A549 (cell line): ENCODE measurements around the gene GSTO1. TPM values are rescaled to one million over a fixed set of nuclear protein-coding genes. Genes with fewer than 3 reads are reported as not detected.

ENCODE experiments used
- ATAC-seq, 2 experiments: fragments of 200-7000 bp in 1 of 2; fragments of >200 bp in 1 of 2; cut with Nextera tagmentation in 1 of 2; cut with Tn5 transposase in 1 of 2; 3 replicates each; pipeline versions ENCODE4 v1.8.0 to v1.9.1; 2018 to 2020; ENCODE audit warnings: mild to moderate bottlenecking in 1 of 2, moderate library complexity in 1 of 2
- CTCF ChIA-PET: fragments of 300-600 bp; sonication (Branson Sonifier 250); formaldehyde crosslinking; extraction: SDS; loops from one replicate; lab custom pipeline; 2021; ENCODE audit warnings: antibody characterized with exemption, inconsistent platforms; lab: Yijun Ruan, JAX
- POLR2A ChIA-PET: fragments of 350-600 bp; formaldehyde crosslinking; extraction: SDS; loops from one replicate; lab custom pipeline; 2021; ENCODE audit warnings: antibody characterized with exemption, inconsistent platforms; lab: Yijun Ruan, JAX
- DNase-seq, 2 experiments: peaks; one replicate each; pipeline versions ENCODE4 v3.0.0 to v3.0.0-alpha.2; 2011 to 2016; ENCODE audit warnings: low read depth in 1 of 2, low spot score in 1 of 2
- FAIRE-seq: peaks from 2 replicates; lab custom pipeline; 2011; peaks lifted over from hg19 to GRCh38; lab: Jason Lieb, UNC
- H3K27ac ChIP-seq, 2 experiments: fragments of >200 bp; sonication (Bioruptor Twin); formaldehyde crosslinking; 3 replicates each; pipeline ENCODE4 v1.5.1; 2016 to 2017
- H3K4me1 ChIP-seq: fragments of >200 bp; sonication (Bioruptor Twin); formaldehyde crosslinking; 3 replicates; pipeline ENCODE4 v1.6.1; 2016
- H3K4me2 ChIP-seq: fragments of >200 bp; sonication (Bioruptor Twin); formaldehyde crosslinking; 3 replicates; pipeline ENCODE4 v1.6.1; 2016
- H3K4me3 ChIP-seq: fragments of >200 bp; sonication (Bioruptor Twin); formaldehyde crosslinking; 3 replicates; pipeline ENCODE4 v1.5.1; 2016
- H3K9me3 ChIP-seq: fragments of >200 bp; sonication (Bioruptor Twin); formaldehyde crosslinking; 3 replicates; pipeline ENCODE4 v1.6.1; 2016
- ATOH8 ChIP-seq: fragments of 250-450 bp; sonication (Bioruptor Pico); IDR thresholded peaks from 2 replicates; pipeline ENCODE4 v1.5.0; 2020; ENCODE audit warnings: low read depth, mild to moderate bottlenecking, moderate library complexity
- BHLHE40 ChIP-seq: IDR thresholded peaks from 2 replicates; pipeline ENCODE4 v1.6.1; 2012; ENCODE audit warnings: low read depth, low read length, inconsistent platforms
- CBX2 ChIP-seq: fragments of 200-600 bp; sonication (generic); IDR thresholded peaks from 2 replicates; pipeline ENCODE4 v1.6.1; 2016; ENCODE audit warnings: low read depth, mild to moderate bottlenecking, borderline replicate concordance
- CBX8 ChIP-seq: fragments of 200-600 bp; sonication (generic); IDR thresholded peaks from 2 replicates; pipeline ENCODE4 v1.6.1; 2016
- CHD4 ChIP-seq: fragments of 200-600 bp; sonication (generic); IDR thresholded peaks from 2 replicates; pipeline ENCODE4 v1.6.1; 2016; ENCODE audit warnings: antibody characterized with exemption, mild to moderate bottlenecking, borderline replicate concordance
- EHMT2 ChIP-seq: fragments of 200-600 bp; sonication (generic); IDR thresholded peaks from 2 replicates; pipeline ENCODE4 v1.6.1; 2016; ENCODE audit warnings: antibody characterized with exemption, low read depth, mild to moderate bottlenecking, moderate library complexity
- ELK1 ChIP-seq: fragments of 150-350 bp; IDR thresholded peaks from 2 replicates; pipeline ENCODE4 v1.6.1; 2014; ENCODE audit warnings: low read depth, mild to moderate bottlenecking, low read length
- EP300 ChIP-seq, 2 experiments: fragments of >200 bp; sonication (Bioruptor Twin); formaldehyde crosslinking; IDR thresholded peaks; 2 replicates in 1 of 2; 3 replicates in 1 of 2; pipeline ENCODE4 v1.6.1; 2016 to 2017
- FOXS1 ChIP-seq: fragments of 250-450 bp; sonication (Bioruptor Pico); IDR thresholded peaks from 2 replicates; pipeline ENCODE4 v1.5.0; 2020; ENCODE audit warnings: mild to moderate bottlenecking, moderate library complexity
- GATA3 ChIP-seq: IDR thresholded peaks from 2 replicates; pipeline ENCODE4 v1.6.1; 2012; ENCODE audit warnings: borderline replicate concordance
- HMGXB4 ChIP-seq: fragments of 250-450 bp; sonication (Bioruptor Pico); IDR thresholded peaks from 2 replicates; pipeline ENCODE4 v1.5.0; 2021; ENCODE audit warnings: mild to moderate bottlenecking, moderate library complexity, borderline replicate concordance
- HOXB13 ChIP-seq: fragments of 250-450 bp; sonication (Bioruptor Pico); IDR thresholded peaks from 2 replicates; pipeline ENCODE4 v1.5.0; 2020; ENCODE audit warnings: low read depth, mild to moderate bottlenecking, moderate library complexity
- MAX ChIP-seq: IDR thresholded peaks from 2 replicates; pipeline ENCODE4 v1.6.1; 2012
- MAZ ChIP-seq: fragments of 150-350 bp; IDR thresholded peaks from 2 replicates; pipeline ENCODE4 v1.6.1; 2014; ENCODE audit warnings: antibody characterized with exemption, low read depth, low read length, borderline replicate concordance
- MYC ChIP-seq: IDR thresholded peaks from 2 replicates; pipeline ENCODE4 v1.6.1; 2012; ENCODE audit warnings: mild to moderate bottlenecking, inconsistent platforms, low read length, improper control_type of control experiment, borderline replicate concordance
- RAD21 ChIP-seq, 2 experiments: fragments of >200 bp in 1 of 2; sonication (Bioruptor Twin) in 1 of 2; formaldehyde crosslinking in 1 of 2; IDR thresholded peaks in 1 of 2; conservative IDR thresholded peaks in 1 of 2; 2 replicates in 1 of 2; 3 replicates in 1 of 2; pipeline ENCODE4 v1.6.1; 2012 to 2018; ENCODE audit warnings: inconsistent platforms in 1 of 2
- RARB ChIP-seq: fragments of 250-450 bp; sonication (Bioruptor Pico); IDR thresholded peaks from 2 replicates; pipeline ENCODE4 v1.8.0; 2021; ENCODE audit warnings: mild to moderate bottlenecking, moderate library complexity
- RCOR1 ChIP-seq: fragments of 150-350 bp; IDR thresholded peaks from 2 replicates; pipeline ENCODE4 v1.6.1; 2014; ENCODE audit warnings: antibody characterized with exemption, low read length, low read depth
- SMC3 ChIP-seq: fragments of >200 bp; sonication (Bioruptor Twin); formaldehyde crosslinking; IDR thresholded peaks from 3 replicates; pipeline ENCODE4 v1.6.1; 2018; ENCODE audit warnings: inconsistent platforms
- SREBF2 ChIP-seq: fragments of 450-650 bp; IDR thresholded peaks from 2 replicates; pipeline ENCODE4 v1.6.1; 2014; ENCODE audit warnings: mild to moderate bottlenecking, moderate library complexity
- USF2 ChIP-seq: fragments of 450-650 bp; IDR thresholded peaks from 2 replicates; pipeline ENCODE4 v1.6.1; 2014; ENCODE audit warnings: antibody characterized with exemption
- ZFP36 ChIP-seq: fragments of 450-650 bp; IDR thresholded peaks from 2 replicates; pipeline ENCODE4 v1.6.1; 2014; ENCODE audit warnings: borderline replicate concordance; ENCODE audit not compliant: partially characterized antibody
- WGBS: methylation state at CpG from one replicate; pipeline ENCODE4 v1.1.6; 2017; ENCODE audit errors: missing lambda C conversion rate; 5-methylcytosine and 5-hydroxymethylcytosine counted together
- polyA plus RNA-seq, 4 experiments: library from polyadenylated mRNA; depleted of rRNA in 3 of 4; stranded (reverse); fragments of >200 nt; fragmentation: RNase III in 1 of 4; extraction: RNeasy Plus Mini Kit Qiagen cat#74134 plus additional on column Dnase treatment in 1 of 4; gene quantifications; 2 replicates in 3 of 4; 3 replicates in 1 of 4; pipeline ENCODE4 v1.2.3, GENCODE V29; 2011 to 2017

The GSTO1 gene
- polyA plus RNA-seq, 2 of the 4 experiments (the other 2 are of a cell fraction): 163 to 204 TPM

GRCh38 chr10:104301907-104302690, 47.4 kb downstream of the GSTO1 start:
- DNase-seq (no peak), ATAC-seq (no peak)
- no peak overlapping the region for H3K27ac ChIP-seq
- WGBS: 14% methylated on average over 3 of the region's 3 CpGs
- CTCF ChIA-PET: interaction anchor here (6.1 to 17.2 kb wide), 4 partner anchors 11 to 46 kb away, joined by 66 to 267 read pairs (median 132); no protein-coding TSS in a partner anchor
- no peak overlapping the region for H3K4me2 ChIP-seq
- TF ChIP-seq ZFP36: no peak
- no peak for TF ChIP-seq SREBF2
- TF ChIP-seq EHMT2: no peak
- no peak for TF ChIP-seq MAZ
- no peak for TF ChIP-seq HMGXB4 (CRISPR knock-in tag)
- TF ChIP-seq CBX8: no peak
- TF ChIP-seq EP300 (IDR thresholded peaks at IDR 0.05): no peak
- TF ChIP-seq CHD4: no peak
- TF ChIP-seq HOXB13 (CRISPR knock-in tag): no peak
- TF ChIP-seq FOXS1: no peak
- TF ChIP-seq, all 56 proteins: peak for 0
- FAIRE-seq: no peak
- POLR2A ChIA-PET: no interaction called here
- Histone ChIP-seq H3K4me3 (no peak overlapping the region), H3K9me3 (no peaks in the 10 kb centered on the region), H3K4me1 (peaks cover 13% of the 10 kb centered on the region; the same call in 1 of the 3 replicates)

- TF ChIP-seq CBX2 (no peak), ZFP36 (peak; percentile 16), MAX (no peak), USF2 (no peak)
- WGBS: 48% methylated on average over 2 of the region's 2 CpGs
- ChIA-PET CTCF (interaction anchor here (1.0 to 17.2 kb wide), 8 partner anchors 12 to 50 kb away, joined by 3 to 267 read pairs (median 52); partner anchors contain the start of gene CFAP58), POLR2A (interaction anchor here (1.8 kb wide), 1 partner anchor 35 kb away, joined by 4 read pairs; the partner anchor contains the start of gene ITPRIP)
- Histone ChIP-seq H3K27ac (no peak overlapping the region), H3K9me3 (no peaks in the 10 kb centered on the region), H3K4me3 (no peak overlapping the region), H3K4me1 (peaks cover 13% of the 10 kb centered on the region; the same call in 1 of the 3 replicates), H3K4me2 (no peak overlapping the region)
- DNase-seq (no peak), FAIRE-seq (no peak), ATAC-seq (no peak)
Observed at GRCh38 chr10:104303594-104304355, 49.1 kb downstream of the GSTO1 start.

GRCh38 chr10:104304356-104304745, 49.7 kb downstream of the GSTO1 start:
- H3K27ac ChIP-seq: no peak overlapping the region
- H3K4me3 ChIP-seq: no peak overlapping the region
- CTCF ChIA-PET: interaction anchor here (1.5 to 17.2 kb wide), 9 partner anchors 11 to 403 kb away, joined by 3 to 267 read pairs (median 44); partner anchors contain the start of genes CFAP58 and ITPRIP
- 67% methylated on average over 4 of the region's 4 CpGs for WGBS
- no peak for FAIRE-seq
- H3K9me3 ChIP-seq: no peaks in the 10 kb centered on the region
- DNase-seq: no peak
- H3K4me2 ChIP-seq: no peak overlapping the region
- TF ChIP-seq SMC3 (no peak), RCOR1 (no peak), CBX8 (no peak), GATA3 (no peak), ATOH8 (CRISPR knock-in tag) (no peak), RAD21 (conservative IDR thresholded peaks at IDR 0.05 in 1 of 2, IDR thresholded peaks at IDR 0.05 in 1 of 2) (no peak), MYC (no peak), BHLHE40 (no peak), ELK1 (no peak), USF2 (no peak), RARB (CRISPR knock-in tag) (no peak), CBX2 (no peak)
- POLR2A ChIA-PET: interaction anchor here (1.6 to 2.7 kb wide), 3 partner anchors 26 to 34 kb away, joined by 3 to 14 read pairs (median 4); partner anchors contain the start of gene ITPRIP
- peaks cover 13% of the 10 kb centered on the region; the same call in 1 of the 3 replicates for H3K4me1 ChIP-seq
- no peak for ATAC-seq
